NK-92 (cell line): ENCODE measurements around the gene HSP90AB1.

Source experiments
- DNase-seq: peaks from one replicate; lab custom pipeline; 2025; ENCODE audit not compliant: unreplicated experiment; lab: John Stamatoyannopoulos, UW

The HSP90AB1 gene

GRCh38 chr6:44246663-44247337, at the start of gene HSP90AB1:
Gene HSP90AB1, plus strand, starts transcription at chr6:44247101. Its CDS starts 1,529 bp downstream, at chr6:44248630.
- DNase-seq, result peak; percentile 67

DNA sequence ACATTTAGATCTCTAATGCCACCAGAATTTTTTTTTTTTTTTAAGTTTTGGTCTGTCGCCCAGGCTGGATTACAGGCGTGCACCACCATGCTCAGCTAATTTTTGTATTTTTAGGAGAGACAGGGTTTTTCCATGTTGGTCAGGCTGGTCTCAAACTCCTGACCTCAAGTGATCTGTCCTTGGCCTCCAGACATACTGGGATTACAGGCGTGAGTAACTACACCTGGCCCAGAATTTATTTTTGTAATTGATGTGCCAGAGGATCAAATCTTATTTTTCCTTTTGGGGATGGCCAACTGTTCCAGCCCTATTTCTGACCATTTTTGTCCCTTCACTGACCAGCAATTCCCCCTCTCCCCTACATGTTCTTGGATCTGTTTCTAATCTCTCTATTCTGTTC, 48.2 kb upstream of the HSP90AB1 start:
- DNase-seq, result no peak

GRCh38 chr6:44199883-44200282, 47.0 kb upstream of the HSP90AB1 start:
- no peak for DNase-seq

- DNase-seq, result no peak
These were observed 45.7 kb upstream of the HSP90AB1 start for GRCh38 chr6:44201200-44201599.

DNA sequence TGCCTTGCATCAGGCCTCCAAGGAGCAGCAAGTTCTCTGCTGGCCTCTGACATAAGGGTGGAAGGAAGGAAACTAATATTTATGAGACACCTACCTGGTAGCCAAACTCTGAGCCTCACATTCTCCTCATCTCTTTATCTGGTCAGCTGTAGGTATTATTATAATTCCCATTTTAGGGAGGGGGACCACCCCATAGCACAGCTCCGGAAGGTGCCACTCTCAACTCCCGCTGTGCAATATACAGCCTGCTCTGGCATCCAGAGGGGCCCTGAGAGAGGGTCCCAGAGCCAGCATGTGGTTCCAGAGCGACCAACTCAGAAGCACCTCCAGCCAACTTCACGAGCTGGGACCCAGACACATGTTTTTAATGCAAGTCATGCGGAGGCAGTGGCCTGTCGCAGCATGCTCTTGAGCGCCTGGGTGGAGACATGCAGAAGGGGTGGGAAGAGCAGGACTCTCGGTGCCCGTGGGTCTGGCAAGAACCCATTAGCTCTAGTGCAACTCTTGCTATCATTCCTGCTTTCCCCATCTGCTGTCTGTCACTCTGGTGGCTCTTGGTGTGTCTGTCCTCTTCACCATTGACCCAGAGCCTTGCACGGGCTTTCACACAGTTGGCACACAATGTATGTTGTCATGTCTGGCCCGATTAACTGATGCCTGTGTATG, 45.1 kb upstream of the HSP90AB1 start:
- DNase-seq, result no peak

DNA sequence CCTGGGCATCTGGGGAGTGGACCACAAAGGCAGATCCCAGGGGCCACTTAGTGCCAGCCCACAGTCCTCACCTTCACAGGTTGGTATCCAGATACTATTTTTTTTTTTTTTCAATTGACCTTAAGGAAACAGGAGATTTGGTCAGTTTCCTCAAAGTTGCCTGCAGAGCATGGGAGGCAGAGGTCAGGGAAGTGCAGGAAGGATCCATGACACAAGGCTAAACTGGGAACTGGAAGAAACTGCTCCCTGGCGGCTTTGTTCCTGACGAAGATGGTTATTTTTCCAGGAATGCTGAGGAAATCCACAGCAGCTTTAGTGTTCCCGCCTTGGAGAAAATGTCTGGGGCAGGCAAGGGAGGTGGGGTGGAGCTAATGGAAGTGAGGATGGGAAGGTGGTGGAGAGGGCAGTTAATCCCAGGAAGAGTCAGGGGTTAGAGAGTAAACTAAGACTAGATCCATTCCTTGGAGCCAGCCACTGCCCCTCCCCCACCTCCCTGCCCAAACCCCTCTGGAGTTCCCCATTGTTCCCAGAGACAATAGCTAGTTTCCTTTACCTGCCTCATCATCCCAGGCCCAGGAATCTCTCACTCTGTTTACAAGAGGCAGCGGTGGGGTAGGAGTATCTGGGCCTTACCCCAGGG, 44.4 kb upstream of the HSP90AB1 start:
- DNase-seq, result no peak

DNA sequence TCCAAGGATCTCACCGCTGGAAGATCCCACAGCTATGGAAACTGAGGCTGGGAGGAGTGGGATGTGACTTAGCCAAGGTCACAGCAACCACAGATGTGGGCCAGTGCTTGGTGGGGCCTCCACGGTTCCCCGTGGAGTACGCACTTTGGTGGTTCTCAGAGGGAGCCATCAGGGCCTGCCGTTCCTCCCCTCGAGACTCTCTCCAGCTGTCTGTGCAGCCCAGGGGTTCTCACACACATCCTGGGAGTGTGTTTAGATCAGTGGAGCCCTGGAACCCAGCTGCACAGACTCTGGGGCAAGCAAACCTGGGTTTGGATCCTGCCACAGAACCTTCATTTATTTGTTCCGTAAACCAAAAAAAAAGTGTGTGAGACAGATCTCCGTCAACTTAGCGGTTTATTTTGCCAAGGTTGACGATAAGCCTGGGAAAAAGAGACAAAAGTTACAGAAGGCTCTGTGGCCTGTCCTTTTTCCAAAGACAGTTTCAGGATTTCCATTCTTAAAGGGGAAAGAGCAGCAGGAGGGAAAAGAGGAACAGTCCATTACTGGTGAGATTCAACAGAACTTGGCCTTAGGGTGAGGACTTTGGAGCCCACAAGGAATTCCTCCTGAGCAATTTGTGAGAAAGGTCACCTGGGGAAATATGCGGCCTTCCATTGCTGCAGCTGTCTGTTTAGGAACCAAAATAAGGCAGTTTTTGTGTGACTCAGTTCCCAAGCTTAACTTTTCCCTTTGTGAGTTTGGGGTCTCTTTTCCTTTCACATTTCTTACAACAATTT, 43.7 kb upstream of the HSP90AB1 start:
- no peak for DNase-seq

- no peak for DNase-seq
These were observed 42.9 kb upstream of the HSP90AB1 start for GRCh38 chr6:44203955-44204354.

DNA sequence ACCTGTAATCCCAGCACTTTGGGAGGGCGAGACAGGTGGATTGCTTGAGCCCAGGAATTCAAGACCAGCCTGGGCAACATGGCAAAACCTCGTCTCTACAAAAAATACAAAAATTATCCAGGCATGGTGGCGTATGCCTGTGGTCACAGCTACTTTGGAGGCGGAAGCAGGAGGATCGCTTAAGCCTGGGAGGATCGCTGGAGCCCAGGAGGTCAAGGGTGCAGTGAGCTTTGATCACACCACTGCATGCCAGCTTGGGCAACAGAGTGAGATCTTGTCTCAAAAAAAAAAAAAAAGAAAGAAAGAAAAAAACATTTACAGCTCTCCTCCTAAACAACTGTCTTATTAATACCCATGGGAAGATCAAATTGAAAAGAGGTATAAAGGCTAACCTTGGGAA, 38.9 kb upstream of the HSP90AB1 start:
- DNase-seq, result no peak

- no peak for DNase-seq
These were observed 35.6 kb upstream of the HSP90AB1 start for GRCh38 chr6:44211284-44211683.

DNA sequence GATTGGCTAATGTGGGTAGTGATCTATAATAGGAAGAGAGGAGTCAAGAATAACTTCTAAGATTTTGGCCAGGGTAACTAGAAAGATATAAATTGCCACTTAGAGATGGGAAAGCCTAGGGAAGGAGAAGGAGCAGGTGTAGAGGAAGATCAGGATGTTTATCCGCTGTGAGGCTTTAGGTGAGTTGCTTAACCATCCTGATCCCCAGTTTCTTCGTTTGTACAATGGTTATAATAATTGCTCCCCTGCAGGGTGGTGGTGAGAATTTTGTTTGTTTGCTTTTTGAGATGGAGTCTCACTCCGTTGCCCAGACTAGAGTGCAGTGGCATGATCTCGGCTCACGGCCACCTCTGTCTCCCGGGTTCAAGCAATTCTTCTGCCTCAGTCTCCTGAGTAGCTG, 32.6 kb upstream of the HSP90AB1 start:
- no peak for DNase-seq

GRCh38 chr6:44216677-44217331, 30.1 kb upstream of the HSP90AB1 start, which contains the start of gene MYMX:
Gene MYMX, plus strand, starts transcription at chr6:44216926. Its CDS starts 546 bp downstream, at chr6:44217472.
- DNase-seq, result no peak

- DNase-seq, result no peak
These were observed 29.4 kb upstream of the HSP90AB1 start for GRCh38 chr6:44217332-44218143.

DNA sequence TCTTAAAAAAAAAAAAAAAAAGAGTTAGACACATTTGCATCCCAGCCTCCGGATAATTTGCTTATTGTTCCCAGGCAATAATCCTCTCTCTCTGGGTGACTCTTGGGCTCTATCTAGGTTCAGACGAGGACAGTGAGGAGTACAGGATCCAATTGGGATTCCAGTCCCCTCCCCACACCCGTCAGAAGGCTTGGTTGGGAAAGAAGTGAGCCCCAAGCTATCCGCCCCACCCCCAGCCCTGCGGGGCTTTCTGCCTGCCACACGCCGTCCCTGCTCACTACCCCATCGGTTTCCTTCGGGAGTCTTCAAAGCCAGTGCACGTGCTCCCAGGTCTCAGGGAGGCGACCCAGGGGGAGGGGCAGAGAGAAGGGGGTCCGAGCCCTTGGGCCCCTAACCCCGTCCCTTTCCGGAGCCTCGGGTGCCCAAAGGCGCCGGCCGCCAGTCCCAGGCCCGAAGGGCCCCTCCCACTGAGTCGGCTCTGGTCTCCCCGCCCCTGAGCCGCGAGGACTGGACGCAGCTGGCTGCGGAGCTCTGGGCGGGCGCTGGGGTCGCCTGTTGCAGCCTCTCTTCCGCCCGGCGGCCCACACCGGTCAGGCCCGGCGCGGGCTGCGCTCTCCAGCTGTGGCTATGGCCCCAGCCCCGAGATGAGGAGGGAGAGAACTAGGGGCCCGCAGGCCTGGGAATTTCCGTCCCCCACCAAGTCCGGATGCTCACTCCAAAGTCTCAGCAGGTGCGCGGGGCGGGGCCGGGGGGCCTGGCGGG, 27.7 kb upstream of the HSP90AB1 start:
- no peak for DNase-seq

GRCh38 chr6:44219815-44220784, 26.8 kb upstream of the HSP90AB1 start:
- DNase-seq, result no peak

DNA sequence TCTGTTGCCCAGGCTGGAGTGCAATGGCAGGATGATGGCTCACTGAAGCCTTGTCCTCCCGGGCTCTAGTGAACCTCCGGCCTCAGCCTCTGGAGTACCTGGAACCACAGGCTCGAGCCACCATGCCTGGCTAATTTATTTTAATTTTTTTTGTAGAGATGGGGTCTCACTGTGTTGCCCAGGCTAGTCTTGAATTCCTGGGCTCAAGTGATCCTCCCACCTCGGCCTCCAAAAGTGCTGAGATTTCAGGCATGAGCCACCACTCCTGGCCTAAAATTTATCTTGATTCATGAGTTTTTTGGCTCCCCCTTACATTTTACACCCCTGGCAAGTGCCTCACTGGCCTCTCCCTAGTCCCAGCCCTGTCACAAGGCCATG, 26.0 kb upstream of the HSP90AB1 start:
- no peak for DNase-seq

- DNase-seq, result no peak
These were observed 25.5 kb upstream of the HSP90AB1 start for GRCh38 chr6:44221291-44221960.

DNA sequence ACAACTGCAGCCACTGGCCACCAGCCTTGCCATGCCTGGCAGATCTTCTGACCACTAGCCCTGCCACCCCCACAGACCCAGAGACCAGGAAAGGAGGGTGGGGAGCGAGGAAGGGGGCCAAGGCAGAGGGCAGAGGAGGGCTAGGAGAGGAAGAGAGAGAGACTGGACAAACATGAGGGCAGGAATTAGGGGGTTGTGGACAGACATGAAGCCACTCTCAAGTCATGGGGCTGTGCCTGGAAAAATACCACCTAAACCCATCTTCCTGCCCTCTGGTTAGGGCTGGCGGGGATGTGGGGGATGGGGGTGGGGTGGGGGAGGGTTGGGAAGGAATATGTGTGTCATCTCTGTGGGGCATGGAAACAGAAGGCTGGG, 25.0 kb upstream of the HSP90AB1 start:
- DNase-seq, result no peak
